Left lobe of liver (tissue), 2 donors: Measurements from ENCODE around the gene FOXI2. TPM values are rescaled to one million over a fixed set of nuclear protein-coding genes. Genes with fewer than 3 reads are reported as not detected.

Experiments used
- ATAC-seq: fragments of 200-7000 bp; cut with Tn5 transposase; one replicate; pipeline ENCODE4 v1.9.1; 2020; ENCODE audit warnings: mild to moderate bottlenecking, moderate library complexity
- DNase-seq: peaks from one replicate; pipeline ENCODE4 v3.0.0-alpha.2; 2020; ENCODE audit warnings: low spot score
- total RNA-seq: library from RNA; stranded (reverse); gene quantifications from one replicate; pipeline ENCODE4 v1.2.1, GENCODE V29; 2021
- donor health status: DM: no; HTN: no; CAD: no; lungs with moderate emphysema.
- donor health status: DM: no; HTN: yes; CAD: no.

The FOXI2 gene
- not detected for total RNA-seq

DNA sequence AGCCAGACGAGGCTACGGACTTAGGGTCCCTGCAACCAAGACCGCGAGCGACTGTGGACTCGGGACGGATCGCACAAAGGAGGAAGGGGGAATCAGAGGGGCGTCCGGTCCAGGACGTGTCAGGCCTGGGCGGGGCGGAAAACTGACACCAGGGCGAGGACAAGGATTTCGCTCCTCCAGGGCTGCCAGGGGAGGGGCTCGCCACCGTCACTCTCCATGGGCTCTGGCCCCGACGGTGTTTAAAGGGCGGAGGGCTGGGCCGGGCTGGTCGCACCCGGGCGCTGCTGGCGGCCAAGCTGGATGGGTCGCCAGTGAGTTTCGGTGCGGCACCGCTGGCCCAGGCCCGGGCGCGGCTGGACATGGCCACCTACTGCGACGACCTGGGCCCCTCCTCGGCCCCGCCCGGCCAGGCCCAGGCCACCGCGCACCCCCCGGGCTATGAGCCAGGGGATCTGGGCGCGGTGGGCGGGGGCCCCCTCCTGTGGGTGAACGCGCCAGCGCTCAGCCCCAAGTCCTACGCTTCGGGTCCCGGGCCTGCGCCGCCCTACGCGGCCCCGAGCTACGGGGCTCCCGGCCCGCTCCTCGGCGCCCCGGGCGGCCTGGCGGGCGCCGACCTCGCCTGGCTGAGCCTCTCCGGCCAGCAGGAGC is at the start of gene FOXI2:
Gene FOXI2, plus strand, starts transcription at position 271 of the 648 bp plus-strand sequence. Its CDS starts 89 bp downstream, at position 360.
- ATAC-seq = no peak
- no peak for DNase-seq

GRCh38 chr10:127687548-127687947 is 49.4 kb upstream of the FOXI2 start:
- no peak for ATAC-seq

DNA sequence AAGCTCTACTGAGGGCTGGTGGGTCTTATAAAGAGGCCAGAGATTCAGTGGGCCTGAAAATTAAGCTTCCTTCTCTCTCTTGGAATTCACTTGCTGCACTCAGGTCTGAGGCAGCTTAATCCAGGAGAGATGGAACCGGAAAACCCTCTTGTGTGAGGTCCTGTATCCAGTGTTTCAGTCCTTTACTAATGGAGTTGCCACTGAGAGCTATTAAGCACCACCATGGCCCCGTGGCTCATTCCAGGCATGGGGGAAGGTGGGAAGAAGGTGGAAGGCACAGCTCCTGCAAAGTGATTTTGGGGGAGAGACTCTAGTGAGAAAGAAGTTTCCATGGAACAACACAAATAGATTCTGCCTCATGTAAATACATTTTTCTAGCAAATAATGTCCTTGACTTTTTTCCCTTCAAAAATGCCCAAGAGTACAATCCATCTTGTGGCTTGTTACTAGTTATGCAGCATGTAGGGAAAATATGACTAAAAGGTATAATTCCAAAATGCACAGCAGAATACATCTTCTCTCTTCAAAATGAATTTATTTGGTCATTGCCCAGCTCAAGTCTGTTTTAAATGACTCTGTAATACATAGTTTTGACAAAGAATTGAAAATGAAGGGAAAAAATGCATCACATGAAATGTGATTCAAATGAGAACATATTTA is 46.7 kb upstream of the FOXI2 start:
- ATAC-seq (no peak), DNase-seq (no peak)

More at GRCh38 chr10:127687548-127687947, 49.4 kb upstream of the FOXI2 start:
- DNase-seq = no peak

- no peak for DNase-seq
- ATAC-seq = no peak
Observed at GRCh38 chr10:127694580-127695193, 42.3 kb upstream of the FOXI2 start.

DNA sequence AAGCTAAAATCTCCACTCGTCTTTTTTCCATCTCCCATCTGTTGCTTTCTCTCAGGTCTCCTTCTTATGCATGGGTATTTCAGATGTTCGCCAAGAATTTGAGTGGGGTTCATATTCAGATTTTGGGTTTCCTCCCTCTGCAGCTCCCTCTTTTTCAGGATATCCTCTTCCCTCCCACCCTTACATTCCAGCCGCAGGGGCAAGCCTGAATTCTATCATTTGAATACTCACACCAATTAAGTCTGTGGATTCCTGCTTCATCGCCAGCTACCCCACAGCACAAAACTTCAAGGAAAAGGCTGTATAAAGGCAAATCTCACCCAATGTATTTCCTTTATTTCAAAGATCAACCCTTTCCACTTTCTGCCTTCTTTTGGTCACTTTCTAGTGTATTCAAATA is 41.6 kb upstream of the FOXI2 start:
- DNase-seq = no peak
- no peak for ATAC-seq

GRCh38 chr10:127698886-127699285 is 38.1 kb upstream of the FOXI2 start:
- DNase-seq (no peak), ATAC-seq (no peak)

GRCh38 chr10:127699311-127699710 is 37.7 kb upstream of the FOXI2 start:
- ATAC-seq (no peak), DNase-seq (no peak)

DNA sequence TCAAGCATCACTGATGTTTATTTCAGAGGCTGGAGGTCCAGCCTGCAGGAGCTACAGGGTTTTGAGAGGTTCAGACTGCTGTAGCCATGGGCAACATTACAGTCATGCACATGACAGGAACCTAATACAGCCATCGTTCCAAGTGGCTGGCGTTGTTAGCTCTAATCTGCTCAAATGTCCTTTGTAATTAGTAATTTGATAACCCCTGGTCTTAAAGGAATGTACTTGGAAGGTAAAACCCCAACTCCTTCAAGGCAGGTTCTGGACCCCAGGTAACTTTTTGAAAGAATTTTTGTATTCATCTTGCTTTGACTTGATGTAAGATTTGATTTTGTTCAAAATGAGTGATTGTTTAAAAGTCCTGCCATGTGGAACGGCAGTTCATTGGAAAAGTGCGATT is 34.7 kb upstream of the FOXI2 start:
- no peak for ATAC-seq
- no peak for DNase-seq

DNA sequence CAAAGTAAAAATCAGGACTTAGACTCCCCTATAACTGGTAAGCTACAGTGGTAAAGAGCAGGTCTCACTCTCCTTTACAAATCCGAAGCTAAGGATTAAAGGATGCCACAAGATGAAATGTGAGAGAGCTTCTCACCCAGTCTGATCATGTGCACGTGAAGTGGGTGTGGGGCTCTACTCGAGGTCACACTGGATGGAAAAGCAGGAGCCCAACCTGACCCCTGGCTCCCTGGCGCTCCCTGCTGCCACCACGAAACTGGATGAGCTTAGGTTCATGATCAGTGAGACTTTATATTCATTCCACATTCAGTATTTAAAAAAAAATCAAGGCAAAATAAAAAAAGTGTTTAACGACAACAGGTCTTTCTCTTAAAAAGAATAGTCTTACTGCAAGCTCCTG is 21.7 kb upstream of the FOXI2 start:
- ATAC-seq = no peak
- DNase-seq = no peak

DNA sequence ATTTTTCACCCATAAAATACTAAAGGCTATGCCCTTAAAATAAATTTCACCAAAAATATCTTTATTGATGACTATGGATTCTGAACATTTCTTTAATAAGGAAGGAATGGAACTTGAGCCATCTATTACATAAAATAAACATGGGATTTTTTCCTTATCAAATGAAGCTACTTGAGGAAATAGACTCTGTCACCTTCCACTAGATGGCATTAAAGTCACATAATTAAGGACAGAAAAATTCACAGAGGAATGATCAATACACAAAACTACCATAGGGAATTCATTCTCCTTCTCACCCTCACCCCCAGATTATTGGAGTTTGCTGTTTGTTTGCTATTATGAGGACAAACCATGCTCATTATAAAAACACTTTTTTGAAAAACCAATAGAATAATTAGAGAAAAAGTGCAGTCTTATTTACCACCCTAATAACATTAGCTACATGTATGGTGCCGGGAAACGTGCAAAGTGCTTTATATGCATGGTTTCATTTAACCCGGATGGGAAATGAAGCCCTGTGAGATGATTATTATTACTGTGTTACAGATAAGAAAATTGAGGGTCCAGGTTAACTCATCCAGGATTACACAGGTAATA is 21.1 kb upstream of the FOXI2 start:
- ATAC-seq = peak; percentile 69
- no peak for DNase-seq

- ATAC-seq (no peak), DNase-seq (no peak)
Observed at GRCh38 chr10:127720142-127720541, 16.8 kb upstream of the FOXI2 start.

DNA sequence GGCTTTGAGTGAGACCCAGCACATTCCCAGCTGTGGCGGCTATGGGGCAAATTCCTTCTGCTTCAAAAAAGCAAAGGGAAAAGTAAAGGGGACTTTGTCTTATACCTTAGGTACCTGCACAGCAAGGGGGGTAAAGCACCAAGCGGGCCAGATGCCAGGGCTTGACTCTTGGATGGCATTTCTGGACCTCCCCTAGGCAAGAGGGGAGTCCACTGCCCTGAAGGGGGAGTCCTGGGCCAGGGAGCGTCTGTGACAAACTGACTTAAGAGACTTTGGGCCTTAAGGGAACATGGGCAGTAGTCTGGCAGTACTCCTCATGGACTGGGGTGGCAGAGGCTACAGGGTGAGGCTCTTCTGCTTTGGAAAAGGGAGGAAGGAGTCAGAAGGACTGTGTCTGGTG is 16.1 kb upstream of the FOXI2 start:
- ATAC-seq (no peak), DNase-seq (no peak)

- no peak for ATAC-seq
- no peak for DNase-seq
Observed at GRCh38 chr10:127734753-127735152, 2.2 kb upstream of the FOXI2 start.

- ATAC-seq (no peak), DNase-seq (no peak)
Observed at GRCh38 chr10:127735156-127735555, 1.8 kb upstream of the FOXI2 start.

GRCh38 chr10:127735723-127736221 is 1.2 kb upstream of the FOXI2 start:
- ATAC-seq (no peak), DNase-seq (no peak)

DNA sequence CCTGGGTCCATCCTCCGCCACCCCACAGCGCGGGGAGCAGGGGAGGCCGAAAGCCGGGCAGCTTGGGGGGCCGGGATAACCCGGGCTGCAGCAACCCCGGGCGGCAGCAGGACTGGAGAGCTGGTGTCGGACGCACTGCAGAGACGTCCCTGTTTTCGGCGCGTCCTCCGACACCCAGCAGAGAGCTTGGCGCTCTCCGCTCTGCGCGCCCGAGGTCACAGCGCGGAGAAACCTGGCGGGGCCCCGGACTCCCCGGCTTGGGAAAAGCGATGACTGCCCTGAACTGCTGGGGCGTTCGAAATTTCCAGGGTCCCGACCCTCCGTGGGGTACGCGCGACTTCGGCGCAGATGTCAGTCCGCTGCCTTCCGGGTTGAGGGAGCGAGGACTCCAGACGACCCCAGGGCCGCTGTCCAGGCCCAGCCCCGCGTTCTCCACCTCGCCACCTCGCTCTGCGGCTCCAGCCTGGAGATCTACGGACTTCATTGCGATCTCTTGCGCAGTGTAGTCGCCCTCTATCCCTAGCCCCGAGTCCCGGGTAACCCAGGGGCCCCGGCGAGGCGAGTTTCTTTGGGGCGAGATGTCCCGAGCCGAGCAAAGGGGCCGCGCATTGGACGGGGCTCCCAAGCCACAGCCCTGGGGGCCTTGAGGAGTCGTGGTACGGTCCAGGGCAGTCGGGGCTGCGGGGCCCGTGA is 617 bp upstream of the FOXI2 start:
- no peak for DNase-seq
- no peak for ATAC-seq

DNA sequence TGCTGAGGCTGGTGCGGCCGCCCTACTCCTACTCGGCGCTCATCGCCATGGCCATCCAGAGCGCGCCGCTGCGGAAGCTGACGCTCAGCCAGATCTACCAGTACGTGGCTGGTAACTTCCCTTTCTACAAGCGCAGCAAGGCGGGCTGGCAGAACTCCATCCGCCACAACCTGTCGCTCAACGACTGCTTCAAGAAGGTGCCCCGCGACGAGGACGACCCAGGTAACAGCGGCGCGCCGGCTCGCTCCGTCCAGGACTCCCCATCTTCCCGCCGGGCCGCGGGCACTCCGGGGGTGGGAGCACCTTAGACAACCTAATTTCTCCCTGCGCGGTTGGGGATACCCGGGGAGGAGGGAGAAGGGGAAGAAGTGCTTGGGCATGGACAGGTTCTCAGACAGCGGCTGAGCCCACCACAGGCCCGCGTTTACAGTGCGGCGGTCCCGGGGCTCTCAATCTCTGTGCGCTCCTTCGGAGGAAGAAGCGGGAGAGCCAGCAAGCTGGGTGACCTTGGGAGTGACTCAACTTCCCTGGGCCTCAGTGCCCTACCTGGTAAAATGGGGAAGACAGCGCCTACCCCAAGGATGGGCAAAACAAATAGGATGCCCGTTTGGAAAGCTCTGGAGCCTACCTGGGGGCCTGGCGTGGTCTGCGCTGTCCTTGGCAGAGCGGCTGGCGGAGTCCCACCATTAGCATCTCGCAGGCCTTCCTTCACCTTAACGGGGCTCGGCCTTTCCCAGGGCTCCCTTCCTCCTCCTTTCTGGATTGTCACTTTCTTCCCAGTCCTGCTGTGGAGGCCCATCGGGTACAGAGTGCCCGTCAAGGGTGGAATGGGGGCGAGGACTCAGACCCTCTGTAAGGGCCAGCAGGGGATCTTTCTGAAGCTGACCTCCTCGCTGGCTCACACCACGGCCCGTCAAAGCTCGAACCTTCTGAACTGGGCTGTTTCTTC is 852 bp downstream of the FOXI2 start:
- DNase-seq (no peak), ATAC-seq (no peak)

DNA sequence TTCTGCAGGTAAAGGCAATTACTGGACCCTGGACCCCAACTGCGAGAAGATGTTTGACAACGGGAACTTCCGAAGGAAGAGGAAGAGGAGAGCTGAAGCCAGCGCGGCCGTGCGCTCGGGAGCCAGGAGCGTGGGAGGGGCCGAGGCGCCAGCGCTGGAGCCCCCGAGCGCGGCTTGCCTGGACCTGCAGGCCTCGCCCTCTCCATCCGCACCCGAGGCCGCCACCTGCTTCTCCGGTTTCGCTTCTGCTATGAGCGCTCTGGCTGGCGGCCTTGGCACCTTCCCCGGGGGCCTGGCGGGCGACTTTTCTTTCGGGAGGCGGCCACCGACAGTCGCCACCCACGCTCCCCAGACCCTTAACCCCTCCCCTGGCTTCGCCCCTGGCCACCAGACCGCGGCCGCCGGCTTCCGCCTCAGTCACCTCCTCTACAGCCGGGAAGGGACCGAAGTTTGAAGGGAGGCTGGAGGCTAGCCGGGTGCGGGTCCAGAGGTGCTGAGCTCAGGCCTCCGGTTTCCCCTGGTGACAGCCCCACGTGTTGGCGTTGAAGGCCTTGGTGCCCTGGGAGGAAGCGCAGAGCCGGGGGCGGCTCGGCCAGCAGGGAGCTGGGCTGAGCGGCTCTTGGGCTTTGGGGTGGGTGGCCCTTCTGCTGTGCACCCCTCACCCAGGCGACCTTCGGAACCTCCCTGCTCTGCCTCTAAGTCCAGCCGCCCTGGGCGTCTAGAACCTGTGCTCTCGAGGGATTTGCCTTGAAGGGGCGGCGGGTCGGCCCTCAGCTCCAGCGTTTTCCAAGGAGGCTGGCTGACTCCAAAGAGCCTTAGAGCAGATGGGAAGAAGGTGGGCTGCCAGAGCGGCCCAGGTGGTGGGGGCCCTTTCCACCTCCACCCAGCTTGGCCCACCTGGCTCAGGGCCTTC is 1.8 kb downstream of the FOXI2 start:
- ATAC-seq (no peak), DNase-seq (no peak)

GRCh38 chr10:127739908-127740307 is 2.9 kb downstream of the FOXI2 start:
- ATAC-seq = no peak
- DNase-seq = no peak
